B cell (primary cell): Measurements from ENCODE around the gene HIBADH.

Experiments used
- EZH2 ChIP-seq: IDR thresholded peaks from 2 replicates; pipeline ENCODE4 v1.6.1; 2012; ENCODE audit warnings: borderline replicate concordance, low read depth, mild to moderate bottlenecking, moderate library complexity, low read length; ENCODE audit not compliant: insufficient read depth, poor library complexity, severe bottlenecking
- TF ChIP-seq, protein P1 (sequence below): fragments of 200-600 bp; IDR thresholded peaks from one replicate; pipeline ENCODE4 v1.8.0; 2022; ENCODE audit warnings: antibody characterized with exemption, mild to moderate bottlenecking

DNA sequence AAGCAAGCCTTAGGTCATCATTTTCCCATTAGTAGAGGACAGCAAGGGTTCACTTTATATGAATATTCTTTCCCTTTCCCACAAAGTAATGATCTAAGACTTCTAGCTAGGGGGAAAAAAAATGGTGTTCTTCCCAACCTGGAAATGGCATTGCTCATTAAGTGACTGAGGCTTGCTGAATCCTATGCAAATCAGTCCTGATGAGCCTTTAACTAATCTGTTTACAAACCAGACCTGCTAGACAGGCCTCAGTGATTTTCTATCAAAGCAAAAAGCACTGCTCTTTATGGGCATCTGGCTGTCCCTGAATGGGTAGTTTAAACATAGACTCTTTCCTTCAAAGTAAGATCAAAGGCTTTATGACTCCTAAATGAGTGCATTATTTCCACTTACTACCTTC, 146.3 kb downstream of the HIBADH start:
- TF ChIP-seq, protein P1, sequence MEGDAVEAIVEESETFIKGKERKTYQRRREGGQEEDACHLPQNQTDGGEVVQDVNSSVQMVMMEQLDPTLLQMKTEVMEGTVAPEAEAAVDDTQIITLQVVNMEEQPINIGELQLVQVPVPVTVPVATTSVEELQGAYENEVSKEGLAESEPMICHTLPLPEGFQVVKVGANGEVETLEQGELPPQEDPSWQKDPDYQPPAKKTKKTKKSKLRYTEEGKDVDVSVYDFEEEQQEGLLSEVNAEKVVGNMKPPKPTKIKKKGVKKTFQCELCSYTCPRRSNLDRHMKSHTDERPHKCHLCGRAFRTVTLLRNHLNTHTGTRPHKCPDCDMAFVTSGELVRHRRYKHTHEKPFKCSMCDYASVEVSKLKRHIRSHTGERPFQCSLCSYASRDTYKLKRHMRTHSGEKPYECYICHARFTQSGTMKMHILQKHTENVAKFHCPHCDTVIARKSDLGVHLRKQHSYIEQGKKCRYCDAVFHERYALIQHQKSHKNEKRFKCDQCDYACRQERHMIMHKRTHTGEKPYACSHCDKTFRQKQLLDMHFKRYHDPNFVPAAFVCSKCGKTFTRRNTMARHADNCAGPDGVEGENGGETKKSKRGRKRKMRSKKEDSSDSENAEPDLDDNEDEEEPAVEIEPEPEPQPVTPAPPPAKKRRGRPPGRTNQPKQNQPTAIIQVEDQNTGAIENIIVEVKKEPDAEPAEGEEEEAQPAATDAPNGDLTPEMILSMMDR: no peak
- TF ChIP-seq EZH2: no peak
